ENCODE data around the gene CHP2. TPM values are rescaled to one million over a fixed set of nuclear protein-coding genes. Genes with fewer than 3 reads are reported as not detected.

The CHP2 gene
- total and polyA plus RNA-seq, 2 of the 13 experiments (the other 11 are each of a cell fraction or from before 2014, with no cell fraction given): not detected

- ATAC-seq: peak; percentile 84
- no peaks in the 10 kb centered on the region for H3K9me3 ChIP-seq (ENCODE audit: low read length)
- H3K79me2 ChIP-seq (ENCODE audit: insufficient read depth, low read length): no peaks in the 10 kb centered on the region
- no peaks in the 10 kb centered on the region for H3K27me3 ChIP-seq (ENCODE audit: control insufficient read depth in 1 of 2, insufficient read depth in 2 of 2, low read length in 2 of 2)
- no peak overlapping the region for H3K27ac ChIP-seq (ENCODE audit: extremely low read length, insufficient read depth, low read length)
- H3K9ac ChIP-seq (ENCODE audit: insufficient read depth, low read depth, low read length): no peak overlapping the region
- peak; percentile 54 for FAIRE-seq
- ChIA-PET CTCF (ENCODE audit: low intra/inter-chr PET ratio, low total read pairs) (no interaction called here), POLR2A (interaction anchor here (0.8 kb wide), 1 partner anchor 172 kb away, joined by 3 read pairs; the partner anchor contains the start of genes EARS2 and UBFD1)
- no peaks in the 10 kb centered on the region for H4K20me1 ChIP-seq (ENCODE audit: insufficient read depth, low read length)
- H2AFZ ChIP-seq (ENCODE audit: low read length): peak overlapping the region; percentile 52
- peak overlapping the region; percentile 46 for H3K4me2 ChIP-seq (ENCODE audit: low read depth, low read length)
- WGBS (ENCODE audit: low lambda C conversion rate): 58% methylated on average over 12 of the region's 12 CpGs
- in situ Hi-C loops (cut with HindIII; ENCODE audit: extremely low pct_ligation_motif_present, low pct_unique_long_range_greater_than_20kb): no loop called here
- 0 out of 6 replicates have a peak overlapping the region, but pooled peaks of 1 of the 3 experiments have one; percentile 3 for H3K4me3 ChIP-seq (replicated peaks in 1 of 3; ENCODE audit: insufficient read depth in 1 of 3, low read depth in 2 of 3, low read length in 3 of 3)
- H3K4me1 ChIP-seq (ENCODE audit: insufficient read depth, low read length): peaks cover 33% of the 10 kb centered on the region
- BruUV-seq (replicated peaks): no TSS peak
- no peaks in the 10 kb centered on the region for H3K36me3 ChIP-seq (replicated peaks in 1 of 2; ENCODE audit: control insufficient read depth in 1 of 2, insufficient read depth in 2 of 2, low read length in 2 of 2)
- DNase-seq (ENCODE audit: low spot score): peak; percentile 51
- intact Hi-C loops (cut with micrococcal nuclease; ENCODE audit: unreplicated experiment): loop anchor here (2.0 to 5.0 kb wide), 2 partner anchors 51 to 87 kb away; partner anchors contain the start of genes DCTN5, PALB2 and PLK1
- no peak for TF ChIP-seq CENPT (CRISPR knock-in tag; IDR thresholded peaks at IDR 0.05; ENCODE audit: low read depth)
- TF ChIP-seq ARID5B (CRISPR knock-in tag; IDR thresholded peaks at IDR 0.05): 0 out of 2 replicates have a peak, but pooled peaks have one; percentile 12
- no peak for TF ChIP-seq SSRP1 (CRISPR knock-in tag; IDR thresholded peaks at IDR 0.05)
- TF ChIP-seq AKAP8 (CRISPR knock-in tag; IDR thresholded peaks at IDR 0.05): no peak
- TF ChIP-seq PAF1 (CRISPR knock-in tag; IDR thresholded peaks at IDR 0.05): no peak
- TF ChIP-seq SPEN (CRISPR knock-in tag; IDR thresholded peaks at IDR 0.05; ENCODE audit: low read depth): no peak
- TF ChIP-seq HNF1A (IDR thresholded peaks at IDR 0.05; ENCODE audit: low read depth): no peak
- no peak for TF ChIP-seq HNF1A (CRISPR knock-in tag; IDR thresholded peaks at IDR 0.05; ENCODE audit: borderline replicate concordance)
- no peak for TF ChIP-seq TBX2 (CRISPR knock-in tag; IDR thresholded peaks at IDR 0.05; ENCODE audit: borderline replicate concordance)
- TF ChIP-seq DMAP1 (CRISPR knock-in tag; IDR thresholded peaks at IDR 0.05): no peak
- TF ChIP-seq IRF2 (CRISPR knock-in tag; IDR thresholded peaks at IDR 0.05): peak; percentile 18; the same call in 1 of the 2 replicates
- TF ChIP-seq ZFAT (CRISPR knock-in tag; conservative IDR thresholded peaks at IDR 0.05): no peak
- TF ChIP-seq ZUFSP (CRISPR knock-in tag; IDR thresholded peaks at IDR 0.05; ENCODE audit: borderline replicate concordance): no peak
- no peak for TF ChIP-seq ESRRA (CRISPR knock-in tag; IDR thresholded peaks at IDR 0.05; ENCODE audit: low read depth)
Observed at GRCh38 chr16:23729503-23730424, 25.1 kb upstream of the CHP2 start.

All from HepG2 (cell line).